HEK293 (cell line): ENCODE results near the gene PGAP6.
A peak's percentile ranks its signal among the peaks of the same experiment; 100 is the strongest.

ENCODE experiments used
- GLI4 ChIP-seq: fragments of 450-650 bp; formaldehyde crosslinking; IDR thresholded peaks from 2 replicates; pipeline ENCODE4 v1.5.1; 2016; ENCODE audit warnings: missing biosample characterization, missing genetic modification characterization
- SALL2 ChIP-seq: fragments of 450-650 bp; formaldehyde crosslinking; IDR thresholded peaks from 2 replicates; pipeline ENCODE4 v1.5.0; 2017; ENCODE audit warnings: missing biosample characterization, mild to moderate bottlenecking, missing genetic modification characterization, borderline replicate concordance
- SP3 ChIP-seq: fragments of 450-650 bp; formaldehyde crosslinking; IDR thresholded peaks from 2 replicates; pipeline ENCODE4 v1.5.1; 2016; ENCODE audit warnings: missing biosample characterization, missing genetic modification characterization
- TSHZ1 ChIP-seq: fragments of 450-650 bp; formaldehyde crosslinking; IDR thresholded peaks from 2 replicates; pipeline ENCODE4 v1.5.1; 2016; ENCODE audit warnings: missing biosample characterization, missing genetic modification characterization, borderline replicate concordance
- WT1 ChIP-seq: fragments of 450-650 bp; formaldehyde crosslinking; IDR thresholded peaks from 2 replicates; pipeline ENCODE4 v1.5.1; 2016; ENCODE audit warnings: missing biosample characterization, missing genetic modification characterization
- ZBTB48 ChIP-seq: fragments of 450-650 bp; formaldehyde crosslinking; IDR thresholded peaks from 2 replicates; pipeline ENCODE4 v1.5.1; 2016; ENCODE audit warnings: missing biosample characterization, missing genetic modification characterization
- ZEB2 ChIP-seq: fragments of 450-650 bp; formaldehyde crosslinking; IDR thresholded peaks from 2 replicates; pipeline ENCODE4 v1.5.1; 2016; ENCODE audit warnings: missing biosample characterization, missing genetic modification characterization
- ZNF112 ChIP-seq: fragments of 450-650 bp; formaldehyde crosslinking; IDR thresholded peaks from 2 replicates; pipeline ENCODE4 v1.5.0; 2017; ENCODE audit warnings: missing biosample characterization, missing genetic modification characterization
- ZNF114 ChIP-seq: fragments of 450-650 bp; formaldehyde crosslinking; IDR thresholded peaks from 2 replicates; pipeline ENCODE4 v1.5.0; 2017; ENCODE audit warnings: missing biosample characterization, missing genetic modification characterization
- ZNF140 ChIP-seq: fragments of 450-650 bp; formaldehyde crosslinking; IDR thresholded peaks from 2 replicates; pipeline ENCODE4 v1.5.1; 2016; ENCODE audit warnings: missing biosample characterization, missing genetic modification characterization
- ZNF169 ChIP-seq: fragments of 450-650 bp; formaldehyde crosslinking; IDR thresholded peaks from 2 replicates; pipeline ENCODE4 v1.5.1; 2016; ENCODE audit warnings: missing biosample characterization, missing genetic modification characterization
- ZNF2 ChIP-seq: fragments of 450-650 bp; formaldehyde crosslinking; IDR thresholded peaks from 2 replicates; pipeline ENCODE4 v1.5.1; 2016; ENCODE audit warnings: missing biosample characterization, missing genetic modification characterization
- ZNF274 ChIP-seq, 2 experiments: fragments of 200-500 bp in 1 of 2; fragments of 450-650 bp in 1 of 2; sonication (Bioruptor generic) in 1 of 2; formaldehyde crosslinking in 1 of 2; IDR thresholded peaks; 2 replicates each; pipeline versions ENCODE4 v1.5.1 to v1.6.1; 2014 to 2016; ENCODE audit warnings: borderline replicate concordance in 1 of 2, inconsistent platforms in 1 of 2, low read length in 1 of 2, missing biosample characterization in 1 of 2, missing genetic modification characterization in 1 of 2
- ZNF324 ChIP-seq: fragments of 450-650 bp; formaldehyde crosslinking; IDR thresholded peaks from 2 replicates; pipeline ENCODE4 v1.5.1; 2016; ENCODE audit warnings: missing biosample characterization, missing genetic modification characterization
- ZNF449 ChIP-seq: fragments of 450-650 bp; formaldehyde crosslinking; IDR thresholded peaks from 2 replicates; pipeline ENCODE4 v1.5.1; 2017; ENCODE audit warnings: missing biosample characterization, mild to moderate bottlenecking, missing genetic modification characterization, moderate library complexity
- ZNF514 ChIP-seq: fragments of 450-650 bp; formaldehyde crosslinking; IDR thresholded peaks from 2 replicates; pipeline ENCODE4 v1.5.1; 2016; ENCODE audit warnings: missing biosample characterization, missing genetic modification characterization
- ZNF549 ChIP-seq: fragments of 450-650 bp; IDR thresholded peaks from 2 replicates; pipeline ENCODE4 v1.5.1; 2018; ENCODE audit warnings: missing biosample characterization, missing genetic modification characterization, mild to moderate bottlenecking, inconsistent platforms, moderate library complexity
- ZNF558 ChIP-seq: fragments of 450-650 bp; formaldehyde crosslinking; IDR thresholded peaks from 2 replicates; pipeline ENCODE4 v1.5.1; 2016; ENCODE audit warnings: missing biosample characterization, missing genetic modification characterization
- ZNF560 ChIP-seq: fragments of 450-650 bp; formaldehyde crosslinking; IDR thresholded peaks from 2 replicates; pipeline ENCODE4 v1.5.1; 2017; ENCODE audit warnings: missing biosample characterization, missing genetic modification characterization, borderline replicate concordance
- ZNF600 ChIP-seq: fragments of 450-650 bp; formaldehyde crosslinking; IDR thresholded peaks from 2 replicates; pipeline ENCODE4 v1.5.1; 2016; ENCODE audit warnings: missing biosample characterization, missing genetic modification characterization
- ZNF623 ChIP-seq: fragments of 450-650 bp; formaldehyde crosslinking; IDR thresholded peaks from 2 replicates; pipeline ENCODE4 v1.5.1; 2016; ENCODE audit warnings: missing biosample characterization, missing genetic modification characterization
- ZNF707 ChIP-seq: fragments of 450-650 bp; formaldehyde crosslinking; IDR thresholded peaks from 2 replicates; pipeline ENCODE4 v1.5.1; 2016; ENCODE audit warnings: missing biosample characterization, missing genetic modification characterization
- ZNF747 ChIP-seq: fragments of 450-650 bp; formaldehyde crosslinking; IDR thresholded peaks from 2 replicates; pipeline ENCODE4 v1.5.1; 2016; ENCODE audit warnings: missing biosample characterization, missing genetic modification characterization
- ZSCAN18 ChIP-seq: fragments of 450-650 bp; formaldehyde crosslinking; IDR thresholded peaks from 2 replicates; pipeline ENCODE4 v1.5.1; 2016; ENCODE audit warnings: missing biosample characterization, missing genetic modification characterization
- ZXDB ChIP-seq: fragments of 450-650 bp; formaldehyde crosslinking; IDR thresholded peaks from 2 replicates; pipeline ENCODE4 v1.5.1; 2016; ENCODE audit warnings: missing biosample characterization, missing genetic modification characterization
- TF ChIP-seq, protein P1 (sequence below): fragments of 450-650 bp; formaldehyde crosslinking; IDR thresholded peaks from 2 replicates; pipeline ENCODE4 v1.5.1; 2017; ENCODE audit warnings: missing biosample characterization, missing genetic modification characterization
- TF ChIP-seq, protein P2 (sequence below): fragments of 450-650 bp; formaldehyde crosslinking; IDR thresholded peaks from 2 replicates; pipeline ENCODE4 v1.5.1; 2016; ENCODE audit warnings: missing biosample characterization, missing genetic modification characterization
- TF ChIP-seq, protein P3 (sequence below): fragments of 450-650 bp; formaldehyde crosslinking; conservative IDR thresholded peaks from 2 replicates; pipeline ENCODE4 v1.5.1; 2016; ENCODE audit warnings: low read depth, missing biosample characterization, missing genetic modification characterization

PGAP6 gene

DNA sequence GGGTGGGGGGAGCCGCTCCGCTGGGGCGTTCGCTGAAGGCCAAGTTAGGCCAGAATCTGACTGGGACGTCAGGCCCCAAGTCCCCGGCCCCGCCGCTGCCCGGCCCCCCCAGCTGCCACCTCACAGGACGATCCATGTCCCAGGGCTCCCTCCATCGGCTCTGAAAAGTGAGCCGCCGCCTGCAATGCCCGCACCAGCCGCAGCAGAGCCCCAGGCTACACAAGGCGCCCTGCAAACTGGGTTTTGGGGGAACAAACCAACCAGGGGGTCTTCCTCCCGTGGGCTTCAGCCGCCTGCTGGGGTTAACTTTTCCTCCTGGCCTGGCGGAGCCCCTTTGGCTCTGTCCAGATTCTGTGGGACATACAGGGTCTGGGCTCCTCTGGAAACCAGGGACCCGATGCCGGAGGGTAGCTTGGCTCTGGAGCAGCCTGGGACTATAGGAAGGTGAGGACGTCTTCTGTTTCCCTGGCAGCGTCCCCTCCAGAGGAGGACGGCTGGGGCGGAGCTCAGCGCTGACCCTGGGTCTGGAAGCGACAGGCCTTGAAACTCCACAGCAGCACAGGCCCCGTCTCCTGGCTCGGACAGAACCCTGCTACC is 16.1 kb upstream of the PGAP6 start (continued):
- TF ChIP-seq ZNF169 (no peak), ZNF274 (IDR thresholded peaks at IDR 0.05; ENCODE audit: low read length) (no peak), ZNF274 (tag by site-specific recombination; IDR thresholded peaks at IDR 0.05; ENCODE audit: borderline replicate concordance) (no peak), ZNF747 (no peak), ZNF560 (tag by site-specific recombination) (no peak), ZNF514 (tag by site-specific recombination) (no peak), TSHZ1 (tag by site-specific recombination) (no peak), ZNF114 (tag by site-specific recombination) (no peak), ZNF707 (no peak), ZNF324 (tag by site-specific recombination) (no peak), ZBTB48 (tag by site-specific recombination) (no peak), ZNF549 (no peak), GLI4 (no peak), ZNF140 (tag by site-specific recombination) (no peak), ZEB2 (no peak), ZNF600 (peak; percentile 95; the same call in 1 of the 2 replicates), SALL2 (tag by site-specific recombination) (no peak), ZNF449 (tag by site-specific recombination) (no peak), ZXDB (tag by site-specific recombination) (no peak), WT1 (tag by site-specific recombination) (no peak), ZNF2 (peak; percentile 52; the same call in 1 of the 2 replicates), ZNF112 (tag by site-specific recombination) (no peak), ZNF558 (tag by site-specific recombination) (no peak), SP3 (tag by site-specific recombination) (no peak), ZNF623 (tag by site-specific recombination) (no peak), ZSCAN18 (tag by site-specific recombination) (no peak)
- TF ChIP-seq, protein P1, sequence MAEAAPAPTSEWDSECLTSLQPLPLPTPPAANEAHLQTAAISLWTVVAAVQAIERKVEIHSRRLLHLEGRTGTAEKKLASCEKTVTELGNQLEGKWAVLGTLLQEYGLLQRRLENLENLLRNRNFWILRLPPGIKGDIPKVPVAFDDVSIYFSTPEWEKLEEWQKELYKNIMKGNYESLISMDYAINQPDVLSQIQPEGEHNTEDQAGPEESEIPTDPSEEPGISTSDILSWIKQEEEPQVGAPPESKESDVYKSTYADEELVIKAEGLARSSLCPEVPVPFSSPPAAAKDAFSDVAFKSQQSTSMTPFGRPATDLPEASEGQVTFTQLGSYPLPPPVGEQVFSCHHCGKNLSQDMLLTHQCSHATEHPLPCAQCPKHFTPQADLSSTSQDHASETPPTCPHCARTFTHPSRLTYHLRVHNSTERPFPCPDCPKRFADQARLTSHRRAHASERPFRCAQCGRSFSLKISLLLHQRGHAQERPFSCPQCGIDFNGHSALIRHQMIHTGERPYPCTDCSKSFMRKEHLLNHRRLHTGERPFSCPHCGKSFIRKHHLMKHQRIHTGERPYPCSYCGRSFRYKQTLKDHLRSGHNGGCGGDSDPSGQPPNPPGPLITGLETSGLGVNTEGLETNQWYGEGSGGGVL (tag by site-specific recombination): peak; percentile 45
- TF ChIP-seq, protein P2, sequence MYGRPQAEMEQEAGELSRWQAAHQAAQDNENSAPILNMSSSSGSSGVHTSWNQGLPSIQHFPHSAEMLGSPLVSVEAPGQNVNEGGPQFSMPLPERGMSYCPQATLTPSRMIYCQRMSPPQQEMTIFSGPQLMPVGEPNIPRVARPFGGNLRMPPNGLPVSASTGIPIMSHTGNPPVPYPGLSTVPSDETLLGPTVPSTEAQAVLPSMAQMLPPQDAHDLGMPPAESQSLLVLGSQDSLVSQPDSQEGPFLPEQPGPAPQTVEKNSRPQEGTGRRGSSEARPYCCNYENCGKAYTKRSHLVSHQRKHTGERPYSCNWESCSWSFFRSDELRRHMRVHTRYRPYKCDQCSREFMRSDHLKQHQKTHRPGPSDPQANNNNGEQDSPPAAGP (tag by site-specific recombination): no peak
- TF ChIP-seq, protein P3, sequence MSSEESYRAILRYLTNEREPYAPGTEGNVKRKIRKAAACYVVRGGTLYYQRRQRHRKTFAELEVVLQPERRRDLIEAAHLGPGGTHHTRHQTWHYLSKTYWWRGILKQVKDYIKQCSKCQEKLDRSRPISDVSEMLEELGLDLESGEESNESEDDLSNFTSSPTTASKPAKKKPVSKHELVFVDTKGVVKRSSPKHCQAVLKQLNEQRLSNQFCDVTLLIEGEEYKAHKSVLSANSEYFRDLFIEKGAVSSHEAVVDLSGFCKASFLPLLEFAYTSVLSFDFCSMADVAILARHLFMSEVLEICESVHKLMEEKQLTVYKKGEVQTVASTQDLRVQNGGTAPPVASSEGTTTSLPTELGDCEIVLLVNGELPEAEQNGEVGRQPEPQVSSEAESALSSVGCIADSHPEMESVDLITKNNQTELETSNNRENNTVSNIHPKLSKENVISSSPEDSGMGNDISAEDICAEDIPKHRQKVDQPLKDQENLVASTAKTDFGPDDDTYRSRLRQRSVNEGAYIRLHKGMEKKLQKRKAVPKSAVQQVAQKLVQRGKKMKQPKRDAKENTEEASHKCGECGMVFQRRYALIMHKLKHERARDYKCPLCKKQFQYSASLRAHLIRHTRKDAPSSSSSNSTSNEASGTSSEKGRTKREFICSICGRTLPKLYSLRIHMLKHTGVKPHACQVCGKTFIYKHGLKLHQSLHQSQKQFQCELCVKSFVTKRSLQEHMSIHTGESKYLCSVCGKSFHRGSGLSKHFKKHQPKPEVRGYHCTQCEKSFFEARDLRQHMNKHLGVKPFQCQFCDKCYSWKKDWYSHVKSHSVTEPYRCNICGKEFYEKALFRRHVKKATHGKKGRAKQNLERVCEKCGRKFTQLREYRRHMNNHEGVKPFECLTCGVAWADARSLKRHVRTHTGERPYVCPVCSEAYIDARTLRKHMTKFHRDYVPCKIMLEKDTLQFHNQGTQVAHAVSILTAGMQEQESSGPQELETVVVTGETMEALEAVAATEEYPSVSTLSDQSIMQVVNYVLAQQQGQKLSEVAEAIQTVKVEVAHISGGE: no peak
